IMR-90 (cell line): Measurements from ENCODE around the gene FANCE. TPM values are rescaled to one million over a fixed set of nuclear protein-coding genes. Genes with fewer than 3 reads are reported as not detected.

Experiments
- ATAC-seq: fragments of 200-7000 bp; cut with Tn5 transposase; 2 replicates; pipeline ENCODE4 v1.9.1; 2020; ENCODE audit warnings: low read depth, mild to moderate bottlenecking, moderate library complexity
- BruUV-seq: library from RNA; stranded (reverse); fragments of 400-500 nt; replicated peaks from 2 replicates; lab custom pipeline; 2021; lab: Mats Ljungman, UMichigan
- CTCF ChIA-PET: fragments of 300-600 bp; formaldehyde crosslinking; extraction: SDS; loops from one replicate; lab custom pipeline; 2021; ENCODE audit warnings: antibody characterized with exemption; lab: Yijun Ruan, JAX
- POLR2A ChIA-PET: fragments of 300-600 bp; sonication (Branson Sonifier 250); formaldehyde crosslinking; loops from one replicate; lab custom pipeline; 2022; ENCODE audit warnings: antibody characterized with exemption; ENCODE audit not compliant: unreplicated experiment; lab: Charles Lee
- DNase-seq: peaks from one replicate; pipeline ENCODE4 v3.0.0; 2013
- H2AFZ ChIP-seq: replicated peaks from 2 replicates; pipeline ENCODE3; 2013; ENCODE audit warnings: low read length, mild to moderate bottlenecking; ENCODE audit not compliant: poor library complexity
- H2AK5ac ChIP-seq: 2 replicates; pipeline ENCODE4 v1.6.1; 2013; ENCODE audit warnings: low read depth, low read length, inconsistent platforms
- H2AK9ac ChIP-seq: replicated peaks from 2 replicates; pipeline ENCODE3; 2013; ENCODE audit warnings: mild to moderate bottlenecking, low read depth, low read length, moderate library complexity; ENCODE audit not compliant: poor library complexity
- H2BK120ac ChIP-seq: 2 replicates; pipeline ENCODE4 v1.6.1; 2013; ENCODE audit warnings: low read depth, low read length, inconsistent platforms
- H2BK15ac ChIP-seq: 3 replicates; pipeline ENCODE4 v1.6.1; 2013; ENCODE audit warnings: low read depth, low read length, inconsistent platforms
- H2BK20ac ChIP-seq: 2 replicates; pipeline ENCODE4 v1.6.1; 2013; ENCODE audit warnings: low read depth, mild to moderate bottlenecking, inconsistent platforms, low read length, moderate library complexity
- H2BK5ac ChIP-seq: 2 replicates; pipeline ENCODE4 v1.6.1; 2013; ENCODE audit warnings: mild to moderate bottlenecking, low read depth, low read length, inconsistent platforms; ENCODE audit not compliant: poor library complexity, severe bottlenecking
- H3K14ac ChIP-seq: replicated peaks from 2 replicates; pipeline ENCODE4 v1.6.1; 2013; ENCODE audit warnings: low read depth, low read length, inconsistent platforms
- H3K18ac ChIP-seq: 2 replicates; pipeline ENCODE4 v1.6.1; 2013; ENCODE audit warnings: low read depth, low read length, control low read depth
- H3K23ac ChIP-seq: 2 replicates; pipeline ENCODE4 v1.6.1; 2013; ENCODE audit warnings: low read depth, low read length, inconsistent platforms
- H3K27ac ChIP-seq: 2 replicates; pipeline ENCODE4 v1.5.1; 2013; ENCODE audit warnings: mild to moderate bottlenecking, control low read depth, low read length; ENCODE audit not compliant: insufficient read depth
- H3K27me3 ChIP-seq: 2 replicates; pipeline ENCODE4 v1.6.1; 2013; ENCODE audit warnings: low read length; ENCODE audit not compliant: control insufficient read depth, insufficient read depth
- H3K36me3 ChIP-seq: 2 replicates; pipeline ENCODE4 v1.6.1; 2013; ENCODE audit warnings: low read length, mixed read lengths; ENCODE audit not compliant: control insufficient read depth, insufficient read depth
- H3K4ac ChIP-seq: 2 replicates; pipeline ENCODE4 v1.6.1; 2013; ENCODE audit warnings: low read depth, low read length, inconsistent platforms
- H3K4me1 ChIP-seq: 2 replicates; pipeline ENCODE4 v1.6.1; 2013; ENCODE audit warnings: low read length, mixed read lengths; ENCODE audit not compliant: control insufficient read depth, insufficient read depth
- H3K4me2 ChIP-seq: 2 replicates; pipeline ENCODE4 v1.6.1; 2013; ENCODE audit warnings: low read depth, mild to moderate bottlenecking, control low read depth, low read length, moderate library complexity
- H3K4me3 ChIP-seq: 2 replicates; pipeline ENCODE4 v1.5.1; 2013; ENCODE audit warnings: low read depth, mild to moderate bottlenecking, control low read depth, low read length, moderate library complexity; ENCODE audit not compliant: insufficient read depth
- H3K56ac ChIP-seq: 2 replicates; pipeline ENCODE4 v1.6.1; 2013; ENCODE audit warnings: low read length, inconsistent platforms; ENCODE audit not compliant: insufficient read depth; ENCODE audit errors: extremely low read depth
- H3K79me1 ChIP-seq, 2 experiments: 2 replicates each; pipeline ENCODE4 v1.6.1; 2013; ENCODE audit warnings: low read length in 2 of 2, inconsistent platforms in 1 of 2, low read depth in 1 of 2
- H3K9ac ChIP-seq: 2 replicates; pipeline ENCODE4 v1.6.1; 2013; ENCODE audit warnings: low read depth, low read length, control low read depth
- H3K9me1 ChIP-seq: 2 replicates; pipeline ENCODE4 v1.6.1; 2013; ENCODE audit warnings: low read length, inconsistent platforms; ENCODE audit not compliant: insufficient read depth
- H3K9me3 ChIP-seq: 2 replicates; pipeline ENCODE4 v1.6.1; 2013; ENCODE audit warnings: low read length; ENCODE audit not compliant: control insufficient read depth, insufficient read depth
- H4K20me1 ChIP-seq: 2 replicates; pipeline ENCODE4 v1.6.1; 2013; ENCODE audit warnings: low read length, inconsistent platforms; ENCODE audit not compliant: insufficient read depth
- H4K5ac ChIP-seq: 2 replicates; pipeline ENCODE4 v1.6.1; 2013; ENCODE audit warnings: mild to moderate bottlenecking, low read depth, low read length, control low read depth
- H4K8ac ChIP-seq, 2 experiments: 2 replicates each; pipeline ENCODE4 v1.6.1; 2013; ENCODE audit warnings: low read depth in 2 of 2, low read length in 2 of 2, control low read depth in 1 of 2, inconsistent platforms in 1 of 2
- H4K91ac ChIP-seq: 2 replicates; pipeline ENCODE4 v1.6.1; 2013; ENCODE audit warnings: low read depth, low read length, inconsistent platforms; ENCODE audit not compliant: insufficient read depth
- BHLHE40 ChIP-seq: fragments of 150-350 bp; IDR thresholded peaks from 2 replicates; pipeline ENCODE4 v1.6.1; 2016; ENCODE audit warnings: mild to moderate bottlenecking, low read depth, low read length
- WGBS, 2 experiments: methylation state at CpG; one replicate each; pipeline versions ENCODE4 v1.1.5 to v1.1.7; 2013; ENCODE audit warnings: missing lambda C conversion rate in 2 of 2; ENCODE audit not compliant: insufficient read length in 1 of 2; ENCODE audit errors: extremely low coverage in 2 of 2; 5-methylcytosine and 5-hydroxymethylcytosine counted together
- dilution Hi-C: fragments of 300-500 bp; cut with HindIII; formaldehyde crosslinking; loops from one replicate; pipeline ENCODE4 v1.14.3; 2018; ENCODE audit warnings: low sequenced_read_pairs; ENCODE audit not compliant: unreplicated experiment
- in situ Hi-C: fragments of 300-500 bp; cut with MboI; formaldehyde crosslinking; loops from 3 replicates; pipeline ENCODE4 v1.14.3; 2019; ENCODE audit warnings: low sequenced_read_pairs, inconsistent platforms, mixed read lengths
- intact Hi-C: fragments of 100-400 bp; cut with micrococcal nuclease; formaldehyde crosslinking; loops from 2 replicates; pipeline ENCODE4 v1.10.0; 2022
- polyA plus RNA-seq, 3 experiments: library from polyadenylated mRNA; depleted of rRNA; stranded (reverse); fragments of >200 nt; gene quantifications; 2 replicates each; pipeline ENCODE4 v1.2.3, GENCODE V29; 2012; ENCODE audit warnings: low replicate concordance in 1 of 3
- total RNA-seq: library from RNA; depleted of rRNA; stranded (reverse); fragments of >200 nt; gene quantifications from 2 replicates; pipeline ENCODE4 v1.2.3, GENCODE V29; 2012

FANCE gene
- total and polyA plus RNA-seq, 2 of the 4 experiments (the other 2 are of a cell fraction) = 7.1 to 9.1 TPM

DNA sequence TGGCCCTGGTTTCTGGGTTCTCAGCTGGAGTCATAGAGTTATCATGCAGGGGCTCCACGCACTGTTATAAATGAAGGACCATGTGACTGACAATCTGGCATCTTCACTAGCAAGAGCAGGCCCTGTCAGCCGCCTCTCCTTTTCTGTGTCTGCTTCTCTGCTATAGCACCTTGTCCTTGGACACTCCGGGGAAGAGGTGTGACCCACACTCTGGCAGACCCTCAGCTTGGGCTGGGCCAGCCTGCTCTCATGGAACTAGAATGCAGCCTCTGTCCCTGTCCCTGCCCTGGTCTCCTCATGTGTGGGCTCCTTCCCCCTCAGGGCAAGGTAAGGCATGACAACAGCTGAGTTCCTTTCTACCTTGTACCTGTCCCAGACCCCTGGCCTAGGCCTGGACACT lies 10.9 kb upstream of the FANCE start:
- Histone ChIP-seq H3K9ac (no peak overlapping the region), H4K20me1 (no peaks in the 10 kb centered on the region), H2AFZ (no peak overlapping the region), H2AK9ac (no peak overlapping the region), H3K4me2 (no peak overlapping the region), H3K14ac (no peak overlapping the region), H2BK20ac (no peak overlapping the region; the same call in 1 of the 2 replicates), H2BK15ac (peak overlapping the region; percentile 48; the same call in 1 of the 3 replicates), H3K4ac (peak overlapping the region; percentile 55), H3K18ac (no peak overlapping the region), H3K4me3 (no peak overlapping the region), H2AK5ac (peak overlapping the region; percentile 53), H3K9me1 (no peaks in the 10 kb centered on the region; the same call in 1 of the 2 replicates), H3K9me3 (no peaks in the 10 kb centered on the region), H2BK120ac (no peak overlapping the region), H3K4me1 (no peaks in the 10 kb centered on the region), H3K27ac (no peak overlapping the region), H2BK5ac (no peak overlapping the region), H3K79me1 (no peaks in the 10 kb centered on the region), H3K36me3 (no peaks in the 10 kb centered on the region), H3K23ac (no peak overlapping the region), H4K5ac (no peak overlapping the region), H4K8ac (no peak overlapping the region), H3K27me3 (no peaks in the 10 kb centered on the region), H4K91ac (peak overlapping the region; percentile 55), H3K56ac (no peak overlapping the region)
- ChIA-PET POLR2A (no interaction called here), CTCF (interaction anchor here (1.1 kb wide), 1 partner anchor 22 kb away, joined by 4 read pairs; no protein-coding TSS in a partner anchor)
- ATAC-seq = no peak
- dilution Hi-C loops (no loop called here), intact Hi-C loops (no loop called here), in situ Hi-C loops (no loop called here)
- DNase-seq = no peak
- no peak for TF ChIP-seq BHLHE40
- no TSS peak for BruUV-seq
- WGBS, 2 experiments = 100% methylated on average over 1 of the region's 3 CpGs; no CpG with 5 or more reads in 1 of the 2 experiments
